Activated T-cell treated with anti-CD3 and anti-CD28 coated beads for 4 hours (primary cell): ENCODE data around the gene GATA3.

Experiments used
- DNase-seq: peaks from one replicate; pipeline ENCODE4 v3.0.0-alpha.2; 2020

The GATA3 gene

DNA sequence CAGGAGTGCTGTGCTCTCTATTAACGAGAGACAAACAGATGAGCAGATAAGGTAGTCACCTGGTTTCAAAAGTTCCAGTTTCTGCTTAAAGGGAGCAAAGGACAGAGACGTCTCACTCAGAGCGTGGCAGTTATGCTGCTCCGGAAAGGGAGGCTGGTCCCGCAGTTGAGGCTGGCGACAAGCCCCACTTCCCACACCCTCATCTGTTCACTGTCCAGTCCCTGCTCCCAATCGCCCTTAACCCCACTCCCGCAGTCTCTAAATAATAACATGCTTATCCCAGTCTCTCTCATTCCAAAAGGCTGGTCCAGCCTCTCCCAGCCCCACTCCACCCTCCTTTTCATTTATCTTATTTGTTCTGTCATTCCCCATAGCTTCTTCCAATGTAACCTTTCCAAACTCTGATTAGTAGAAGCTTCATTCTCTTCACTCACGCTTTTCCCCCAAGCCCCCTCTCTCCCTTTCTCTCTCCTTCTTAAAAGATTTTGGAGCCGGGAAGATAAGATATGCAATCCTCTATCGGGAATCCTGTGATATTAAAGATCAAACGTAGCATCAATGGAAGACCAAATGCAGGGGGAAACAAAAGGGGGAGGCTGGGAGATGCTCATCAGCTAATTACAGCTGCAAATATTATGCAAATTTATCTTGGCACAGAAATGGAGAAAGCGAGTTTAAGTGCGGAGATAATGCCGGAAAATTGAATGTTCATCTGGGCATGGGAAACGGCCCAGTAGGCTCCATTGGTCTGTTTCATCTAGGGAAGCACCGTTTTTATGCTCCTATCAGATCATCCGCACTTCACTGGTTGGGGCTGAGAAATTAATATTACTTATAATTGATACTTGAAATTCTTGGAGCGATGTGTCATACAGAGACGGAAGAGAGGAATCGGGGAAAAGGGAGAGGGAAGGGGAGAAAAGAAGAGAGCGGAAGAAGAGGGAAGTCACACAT lies 16.3 kb upstream of the GATA3 start:
- no peak for DNase-seq

DNA sequence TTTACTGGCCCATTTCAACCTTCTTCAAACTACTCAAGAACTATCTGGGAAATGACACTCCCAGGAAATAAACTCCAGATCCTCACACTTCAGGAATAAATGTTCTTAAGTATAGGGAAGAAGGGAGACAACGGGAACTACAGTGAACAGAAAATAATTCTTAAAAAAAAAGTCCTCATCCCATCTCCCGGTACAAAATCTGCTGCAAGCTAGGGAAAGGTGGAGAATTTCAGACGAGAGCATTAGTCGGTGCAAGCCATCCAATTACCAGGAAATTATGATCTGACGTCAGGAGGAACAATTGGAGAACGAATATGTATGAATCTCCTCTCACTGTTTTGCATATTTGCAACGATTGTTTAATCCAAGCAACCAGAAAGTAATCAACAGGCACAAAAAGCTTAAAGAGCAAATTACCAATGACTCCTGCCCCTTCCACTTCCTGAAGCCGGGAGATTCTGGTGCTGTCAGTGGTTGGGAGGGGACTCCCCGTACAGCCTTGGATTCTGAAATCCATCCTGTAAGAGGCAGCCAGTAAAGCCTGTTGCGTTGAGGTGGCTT lies 15.1 kb upstream of the GATA3 start:
- no peak for DNase-seq

DNA sequence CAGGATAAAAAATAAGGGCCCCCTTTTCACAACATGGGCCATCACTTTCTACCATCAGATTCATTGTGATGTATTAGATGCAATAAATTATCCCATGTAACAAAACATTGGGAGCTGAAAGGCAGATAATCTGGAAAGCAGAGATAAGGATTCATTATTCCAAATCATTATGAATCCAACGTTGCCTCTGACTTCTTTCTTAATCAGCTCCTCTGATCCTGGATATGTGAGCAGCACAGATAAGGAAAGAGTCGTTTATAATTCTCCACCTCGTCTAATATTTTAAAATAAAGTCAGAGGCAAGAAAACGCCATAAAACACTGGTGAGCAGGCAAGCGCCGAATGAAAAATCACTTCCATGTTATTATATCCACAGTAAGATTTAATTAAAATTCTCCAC lies 13.8 kb upstream of the GATA3 start:
- no peak for DNase-seq

DNA sequence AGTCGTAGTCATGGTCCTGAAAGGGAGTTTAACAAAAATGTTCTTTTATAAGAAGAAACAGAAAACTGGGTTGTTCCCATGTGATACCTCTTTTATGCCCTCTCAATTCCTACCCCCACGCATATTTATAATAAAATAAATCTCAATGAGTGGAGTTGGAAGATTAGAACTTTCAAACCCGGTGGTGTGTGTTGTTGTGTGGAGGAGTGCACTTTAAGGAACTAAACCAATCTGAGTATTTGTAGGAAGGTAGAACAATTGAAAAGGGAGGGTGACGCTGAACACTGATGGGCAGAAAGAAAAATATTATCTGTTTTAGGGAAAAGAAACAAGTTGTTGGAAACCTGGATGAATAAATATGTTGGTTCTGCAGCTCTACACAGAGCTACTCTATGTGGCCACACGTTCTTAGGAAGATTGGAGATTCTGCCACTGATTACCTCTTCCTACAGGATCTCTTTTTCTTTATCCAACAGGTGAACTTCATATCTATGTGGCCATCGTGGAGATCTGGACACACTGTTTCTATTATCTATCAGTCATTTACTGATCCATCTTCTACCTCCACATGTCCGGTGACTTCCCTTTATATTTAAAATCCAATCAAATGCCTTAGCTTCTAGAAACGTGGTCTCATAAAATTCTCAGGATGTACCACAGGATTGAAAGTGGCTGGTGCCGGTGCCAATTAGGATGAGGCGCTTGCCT lies 13.1 kb upstream of the GATA3 start:
- no peak for DNase-seq

DNA sequence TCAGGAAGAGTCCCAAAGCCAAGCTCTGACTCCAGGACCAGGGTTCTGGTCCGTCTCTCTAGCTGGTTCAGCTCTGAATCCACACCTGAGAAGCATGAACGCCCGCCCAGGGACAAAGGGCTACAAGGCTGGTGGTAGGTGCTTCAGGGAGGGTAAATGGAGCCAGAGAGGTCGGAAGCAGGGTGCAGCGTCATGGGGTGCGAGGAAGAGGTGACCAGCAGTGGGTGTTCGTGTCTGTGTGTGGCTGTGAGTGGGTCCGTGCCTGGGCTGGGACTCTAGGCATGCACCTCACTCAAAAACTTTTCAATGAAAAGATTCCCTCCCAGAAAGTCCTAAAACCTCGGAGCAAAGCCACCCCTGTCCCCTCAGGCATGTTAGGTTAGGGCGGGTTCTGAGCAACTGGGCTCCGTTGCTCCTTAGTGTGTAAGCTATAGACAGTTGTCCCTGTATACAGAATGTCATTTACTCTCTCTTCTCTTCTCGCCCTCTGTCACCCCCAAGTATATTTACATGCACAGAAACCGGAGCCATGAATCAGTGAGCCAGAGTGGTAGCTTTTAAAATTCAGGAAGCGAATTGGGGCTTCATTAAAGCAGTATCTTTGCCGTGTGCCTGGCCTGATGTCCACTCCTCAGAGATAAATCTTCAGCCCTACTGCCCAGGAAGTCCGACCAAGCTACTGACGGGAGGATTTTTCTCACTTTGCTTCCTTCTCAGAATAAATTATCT lies 12.3 kb upstream of the GATA3 start:
- DNase-seq, result no peak

DNA sequence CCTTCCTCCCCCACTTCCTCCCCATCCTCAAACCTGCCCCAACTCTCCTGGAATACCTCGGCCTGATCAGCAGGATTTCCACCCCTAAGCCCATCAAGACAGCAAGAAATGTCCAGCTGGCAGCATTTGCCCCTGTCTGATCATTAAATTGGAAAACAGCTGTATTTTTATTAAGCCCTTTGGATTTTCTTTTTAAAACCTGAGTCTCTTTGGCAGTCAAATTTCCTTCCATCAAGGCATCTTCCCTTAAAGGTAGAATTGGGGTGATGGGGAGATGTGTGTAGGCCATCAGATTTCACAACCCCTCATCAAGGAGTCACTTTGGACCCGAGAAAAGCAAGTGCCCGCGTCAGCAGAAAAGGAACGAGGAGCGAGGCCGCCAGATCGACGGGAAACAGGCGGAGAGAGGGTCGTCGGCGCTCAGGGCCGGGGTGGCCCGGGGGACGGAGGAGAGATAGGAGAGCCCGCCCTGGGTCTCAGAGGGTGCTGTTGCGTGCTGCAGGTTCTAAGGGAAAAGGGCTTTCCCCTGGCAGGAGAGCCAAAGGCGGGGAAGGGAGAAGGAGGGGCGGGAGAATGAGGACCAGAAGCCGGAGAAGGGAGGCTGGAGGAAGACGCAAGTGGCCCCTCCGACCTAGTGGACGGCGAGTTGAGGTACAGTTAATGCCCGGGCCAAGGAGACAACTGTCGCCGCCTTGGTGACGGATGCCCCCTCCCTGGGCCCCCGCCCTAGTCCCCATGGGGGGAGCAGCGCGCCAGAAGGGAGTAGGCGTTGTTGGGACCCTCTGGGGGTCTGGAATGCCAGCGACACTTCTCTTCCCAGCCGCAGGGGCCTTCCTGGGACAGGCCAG lies 11.5 kb upstream of the GATA3 start:
- DNase-seq, result no peak

DNA sequence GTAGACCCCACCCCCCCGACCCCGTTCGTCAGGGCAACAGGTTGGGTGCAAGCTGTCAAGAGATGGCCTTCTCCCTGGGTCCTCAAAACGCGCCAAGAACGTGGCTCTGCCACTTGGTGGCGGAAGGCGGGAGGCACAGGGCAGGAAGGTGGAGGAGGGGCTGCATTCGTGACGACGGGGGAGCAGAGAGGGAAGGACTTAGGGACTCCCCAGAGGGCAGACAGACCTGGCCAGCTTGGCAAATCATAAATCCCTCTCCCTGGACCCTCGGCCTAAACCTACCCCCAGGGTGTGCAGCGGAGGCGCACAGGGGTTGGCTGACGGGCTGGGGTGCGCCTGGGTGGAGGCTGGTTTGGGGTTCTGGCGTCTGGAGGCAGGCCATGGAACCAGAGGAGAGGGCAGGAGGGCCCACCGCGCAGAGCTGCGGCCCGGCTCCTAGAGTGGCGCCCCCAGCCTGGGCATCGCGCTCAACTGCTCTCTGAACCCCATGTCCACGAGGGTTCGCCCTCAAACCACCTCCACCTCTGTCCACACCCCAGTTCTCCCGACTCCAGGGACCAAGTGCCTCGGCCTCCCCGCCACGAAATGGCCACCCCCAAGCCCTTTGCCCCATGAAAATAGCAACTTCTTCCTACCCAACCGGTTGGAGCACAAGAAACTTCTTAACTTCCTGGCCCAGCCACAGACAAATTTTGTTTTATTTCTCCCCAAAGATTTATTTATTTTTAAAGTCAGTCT lies 10.8 kb upstream of the GATA3 start:
- no peak for DNase-seq

DNA sequence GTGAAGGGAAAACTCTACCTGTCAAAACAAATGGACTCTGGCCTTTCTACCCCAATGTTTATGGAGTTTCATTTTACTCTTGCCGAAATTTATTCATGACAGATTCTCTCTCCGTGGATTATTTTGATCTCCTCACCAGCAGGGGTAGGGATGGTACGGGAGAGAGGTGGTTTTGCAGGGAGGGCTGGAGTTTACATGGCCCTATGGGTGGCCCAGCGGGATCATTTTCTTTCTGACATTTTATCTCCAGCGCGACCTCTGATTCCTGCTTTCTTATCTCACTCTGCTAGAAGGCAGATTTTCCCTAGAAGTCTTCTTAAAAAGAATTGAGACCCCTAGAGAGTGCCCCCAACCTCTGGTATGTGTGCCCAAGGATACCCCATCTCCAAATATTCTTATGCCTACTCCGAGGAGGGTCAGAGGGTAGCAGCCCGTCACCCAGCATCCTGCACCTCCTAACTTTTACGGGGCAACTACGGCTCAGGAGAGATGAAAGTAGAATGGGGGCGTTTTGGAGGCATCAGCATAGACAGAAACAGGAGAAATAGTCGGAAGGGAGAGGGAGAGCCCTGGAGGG lies 10.1 kb upstream of the GATA3 start:
- no peak for DNase-seq

DNA sequence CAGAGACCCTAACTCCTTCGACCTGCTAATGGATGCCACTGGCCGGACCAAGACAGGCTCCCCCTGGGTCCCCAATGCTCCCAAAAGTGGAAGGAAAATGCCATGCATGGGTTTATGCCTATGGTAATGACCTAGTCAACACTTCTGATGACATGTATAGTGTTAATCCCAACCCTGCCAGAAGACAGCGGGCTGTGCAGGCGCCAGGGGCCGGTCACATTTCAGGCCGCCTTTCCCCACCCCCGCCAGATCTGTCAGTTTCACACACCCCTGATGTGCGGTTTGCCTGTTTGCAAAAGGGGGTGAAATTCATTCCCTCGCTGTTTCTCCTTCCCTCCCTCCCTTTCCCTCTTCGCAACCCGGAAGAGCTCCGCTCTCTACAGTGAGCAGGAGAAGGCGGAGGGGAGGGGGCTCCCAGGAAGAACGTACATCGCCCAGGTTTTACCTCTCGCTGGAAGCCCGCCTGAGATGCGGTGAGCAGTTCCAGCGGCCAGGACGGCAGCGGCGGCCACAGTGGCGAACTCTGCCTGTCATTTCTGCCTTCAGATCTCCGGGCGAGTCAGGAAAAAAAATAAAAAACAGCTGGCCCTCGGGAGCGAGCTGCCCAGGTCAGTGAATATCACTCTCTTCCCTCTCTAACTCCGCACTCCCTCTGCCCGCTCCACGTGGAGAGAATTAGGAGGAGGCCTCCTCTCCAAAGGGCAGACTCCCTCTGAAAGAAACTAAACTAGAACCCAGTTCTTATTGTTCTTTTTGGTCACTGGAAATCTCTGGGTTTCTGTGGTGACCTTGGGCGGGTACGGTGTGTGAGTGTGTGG lies 9.4 kb upstream of the GATA3 start:
- no peak for DNase-seq

DNA sequence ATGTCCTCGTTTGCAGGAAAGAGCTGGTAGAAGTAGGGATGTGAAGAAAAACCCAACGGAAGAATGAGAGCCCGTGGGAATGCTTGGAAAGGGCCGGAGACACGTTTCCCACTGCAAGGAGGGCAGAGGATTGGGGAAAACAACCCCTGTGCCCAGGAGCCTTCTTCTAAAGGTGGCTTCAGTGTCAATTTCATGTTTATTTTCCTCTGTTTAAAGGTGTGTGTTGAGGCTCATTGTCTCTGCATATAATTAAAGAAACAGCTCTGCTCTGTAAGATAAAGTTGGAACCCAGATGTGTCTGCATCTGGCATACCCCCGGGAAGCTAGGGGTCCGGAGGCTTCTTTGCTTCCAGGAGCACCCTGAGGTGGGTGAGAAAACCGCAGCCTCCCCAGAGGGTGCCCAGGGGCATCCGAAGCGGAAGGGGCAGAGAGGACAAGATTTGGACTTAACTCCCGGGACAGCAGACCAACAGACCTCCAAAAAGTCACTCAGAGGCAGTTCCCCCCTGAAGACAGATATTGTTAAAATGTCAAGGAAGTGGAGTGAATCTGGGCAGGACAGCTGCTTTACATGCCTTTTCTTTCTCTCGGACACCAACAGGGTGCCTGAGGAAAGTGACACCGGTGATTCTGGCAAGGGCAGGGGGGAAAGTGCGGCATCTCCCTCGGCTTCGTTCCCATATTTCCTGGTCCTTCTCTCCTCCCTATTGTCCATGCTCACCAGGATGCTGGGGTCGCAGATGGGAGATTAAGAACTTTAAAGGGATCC lies 8.6 kb upstream of the GATA3 start:
- no peak for DNase-seq

DNA sequence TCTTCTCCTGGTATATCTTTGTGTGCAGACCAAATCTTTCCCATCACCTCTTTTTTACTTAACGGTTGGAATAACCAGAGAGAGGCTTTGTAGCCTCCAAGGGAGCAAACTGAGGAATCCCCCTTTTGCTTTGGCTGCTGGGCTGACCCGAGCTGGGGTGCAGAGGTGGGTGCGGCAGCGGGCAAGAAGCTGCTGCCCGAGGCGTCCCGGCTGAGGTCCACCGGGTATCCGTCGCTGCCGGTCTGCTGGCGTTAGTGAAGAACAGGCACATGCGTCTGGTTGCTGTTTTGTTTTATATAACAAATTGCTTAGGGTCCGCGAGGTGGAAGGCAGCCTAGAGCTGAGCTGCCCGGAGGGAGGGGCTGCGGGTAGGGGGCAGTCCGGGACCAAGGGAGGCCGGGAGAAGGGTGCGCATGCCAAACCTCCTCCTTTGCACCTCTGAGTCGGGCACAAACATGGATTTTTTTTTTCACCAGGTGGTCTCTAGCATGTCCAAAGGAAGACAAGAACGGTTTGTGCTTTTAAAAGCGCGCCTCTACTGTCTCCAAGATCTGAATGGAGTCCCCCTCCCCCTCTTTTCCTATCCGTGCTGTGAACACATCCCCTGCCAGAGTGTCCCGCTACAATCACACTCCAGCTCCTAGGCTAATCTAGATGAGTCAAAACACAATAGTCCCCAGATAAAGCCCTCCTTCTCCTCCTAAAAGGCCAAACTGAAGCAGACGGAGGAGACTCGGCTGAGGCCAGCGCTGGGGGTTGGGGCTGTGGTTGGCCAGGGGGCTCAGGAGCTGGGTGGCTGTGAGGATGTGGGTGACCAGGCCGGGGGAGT lies 6.8 kb upstream of the GATA3 start:
- no peak for DNase-seq

DNA sequence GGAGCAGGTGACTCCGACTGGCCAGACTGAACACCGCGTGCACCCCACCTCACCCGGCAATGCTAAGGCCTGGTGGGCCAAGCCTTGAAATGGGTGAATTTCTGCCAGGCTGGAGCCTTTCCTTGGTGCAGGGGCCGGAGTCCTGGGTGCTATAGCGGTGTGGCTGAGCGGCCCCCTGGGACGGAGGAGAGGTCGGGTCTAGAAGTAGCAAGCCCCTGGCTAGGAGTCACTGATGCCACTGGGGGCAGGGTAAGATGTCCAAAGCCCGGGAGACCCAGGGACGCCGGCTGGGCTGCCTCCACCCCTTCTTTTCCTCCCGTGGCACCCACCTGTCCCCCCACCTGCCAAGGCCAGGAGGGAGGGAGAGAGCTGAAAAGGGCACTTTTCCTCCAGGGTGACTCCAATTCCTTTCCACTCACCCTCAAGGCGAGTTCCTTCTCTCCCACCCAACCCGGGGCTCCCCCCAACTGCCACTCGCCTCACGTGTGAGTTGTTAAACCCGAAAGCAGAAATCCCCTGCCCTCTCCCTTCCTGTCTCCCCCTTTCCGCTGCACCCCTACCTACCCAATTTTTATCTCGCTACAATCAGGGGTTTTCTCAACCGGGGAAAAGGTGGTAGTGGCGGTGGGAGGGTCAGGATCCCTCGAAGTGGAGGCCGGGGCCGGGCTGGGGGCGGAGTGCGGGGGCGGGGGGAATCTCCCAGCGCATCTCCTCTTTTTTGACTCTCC lies 6.0 kb upstream of the GATA3 start:
- DNase-seq, result peak; percentile 60

DNA sequence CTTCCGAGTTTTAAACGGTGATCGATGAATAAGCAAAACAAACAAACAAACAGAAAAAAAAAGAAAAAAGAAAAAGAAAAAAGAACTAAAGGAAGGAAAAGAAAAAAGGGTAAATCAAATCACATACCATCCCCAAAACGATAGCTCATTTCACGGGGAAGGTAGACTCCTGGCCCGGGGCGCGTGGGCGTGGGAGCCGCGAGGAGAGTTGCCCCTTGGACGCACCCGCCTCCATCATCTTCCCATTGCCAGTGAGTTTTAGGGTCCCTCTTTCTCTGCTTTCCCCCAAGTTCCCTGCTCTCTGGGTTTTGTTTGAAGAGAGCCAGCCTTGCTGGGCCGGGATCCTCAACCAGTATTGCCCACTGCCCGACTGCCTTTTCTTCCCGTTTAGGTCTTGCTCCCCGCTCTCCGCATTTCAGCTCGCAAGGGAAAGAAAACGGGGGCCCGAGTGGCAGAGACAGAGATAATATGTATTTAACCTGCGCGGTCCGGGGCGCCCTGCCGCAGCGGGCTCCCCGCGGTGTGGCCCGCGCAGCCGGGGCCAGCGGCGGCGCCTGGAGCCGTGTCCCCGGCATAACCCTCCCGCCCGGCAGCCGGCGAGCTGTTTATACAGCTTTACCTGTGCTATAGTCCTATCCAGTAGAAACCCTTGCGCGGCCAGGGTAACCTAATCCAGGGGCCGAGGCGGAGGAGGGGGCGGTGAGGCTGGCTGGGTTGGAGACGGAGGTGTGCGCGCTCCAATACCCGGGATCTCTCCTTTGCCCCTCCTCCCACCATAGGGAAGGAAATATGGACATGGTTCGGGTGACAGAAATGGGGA lies 5.2 kb upstream of the GATA3 start:
- DNase-seq, result no peak

DNA sequence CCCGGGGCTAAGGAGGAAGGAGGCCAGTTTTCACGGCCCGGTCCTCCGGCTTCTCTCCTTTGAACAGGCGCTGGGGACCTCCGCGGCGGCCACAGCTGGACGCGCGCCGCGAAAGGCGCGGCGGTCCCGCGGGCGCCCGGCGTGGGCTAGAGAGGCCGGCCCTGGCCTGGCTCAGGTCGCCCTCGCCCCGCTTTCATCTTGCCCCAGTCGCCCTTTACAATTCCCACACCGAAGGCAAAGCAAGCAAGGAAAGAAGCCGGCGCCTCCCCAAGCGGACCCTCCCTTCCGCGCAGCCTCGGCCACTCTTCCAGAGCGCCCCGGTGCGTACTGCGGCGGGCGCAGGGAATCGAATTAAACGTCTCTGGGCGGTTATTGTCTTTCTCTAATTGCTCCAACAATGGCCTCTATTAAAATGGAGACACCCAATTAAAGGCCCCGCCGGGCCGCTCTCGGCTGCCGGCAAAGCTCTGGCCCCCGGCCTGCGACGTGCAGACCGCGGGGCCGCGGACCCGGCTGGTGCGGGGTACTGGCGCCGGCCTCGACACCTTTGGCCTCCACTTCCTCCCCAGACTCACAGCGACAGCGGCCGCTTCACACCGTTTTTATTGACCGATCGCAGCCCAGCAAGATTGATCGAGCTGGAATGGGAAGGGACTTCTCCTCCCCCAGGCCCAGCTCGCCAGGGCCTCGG lies 4.5 kb upstream of the GATA3 start:
- DNase-seq, result no peak

DNA sequence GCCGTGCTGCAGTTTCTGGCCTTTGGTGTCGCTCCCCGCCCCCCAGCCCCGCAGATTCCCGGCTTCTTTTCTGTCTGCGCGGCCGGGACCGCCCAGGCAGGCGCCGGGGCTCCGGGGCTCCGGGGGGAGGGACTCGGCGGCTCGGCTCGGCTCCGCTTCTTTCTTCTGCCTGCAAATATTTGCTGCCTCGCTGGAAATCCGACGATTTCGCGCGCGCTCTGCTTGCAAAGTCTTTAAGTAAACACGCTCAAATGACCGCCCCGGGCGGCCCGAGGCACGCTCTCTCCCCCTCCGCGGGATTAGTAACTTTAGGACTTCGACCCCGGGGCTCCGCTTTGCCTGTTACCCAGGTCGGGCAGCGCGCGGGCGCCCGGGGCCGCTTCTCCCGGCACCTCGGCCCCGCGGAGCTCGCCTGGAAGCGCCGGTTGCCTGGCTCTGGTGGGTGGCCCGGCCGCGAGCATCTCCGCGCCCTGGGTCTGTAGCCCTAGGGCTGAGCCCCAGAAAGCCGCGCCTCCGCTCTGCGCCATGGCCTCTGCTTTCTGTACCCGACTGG lies 3.9 kb upstream of the GATA3 start:
- no peak for DNase-seq
